Activated CD8-positive, alpha-beta memory T cell treated with anti-CD3 and anti-CD28 coated beads for 48 hours (primary cell): ENCODE results near the gene ERG.

ENCODE experiments used
- DNase-seq, 3 experiments: peaks; one replicate each; pipeline ENCODE4 v3.0.0-alpha.2; 2020; ENCODE audit warnings: low read depth in 2 of 3, low spot score in 2 of 3

ERG gene, protein sequence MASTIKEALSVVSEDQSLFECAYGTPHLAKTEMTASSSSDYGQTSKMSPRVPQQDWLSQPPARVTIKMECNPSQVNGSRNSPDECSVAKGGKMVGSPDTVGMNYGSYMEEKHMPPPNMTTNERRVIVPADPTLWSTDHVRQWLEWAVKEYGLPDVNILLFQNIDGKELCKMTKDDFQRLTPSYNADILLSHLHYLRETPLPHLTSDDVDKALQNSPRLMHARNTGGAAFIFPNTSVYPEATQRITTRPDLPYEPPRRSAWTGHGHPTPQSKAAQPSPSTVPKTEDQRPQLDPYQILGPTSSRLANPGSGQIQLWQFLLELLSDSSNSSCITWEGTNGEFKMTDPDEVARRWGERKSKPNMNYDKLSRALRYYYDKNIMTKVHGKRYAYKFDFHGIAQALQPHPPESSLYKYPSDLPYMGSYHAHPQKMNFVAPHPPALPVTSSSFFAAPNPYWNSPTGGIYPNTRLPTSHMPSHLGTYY

DNA sequence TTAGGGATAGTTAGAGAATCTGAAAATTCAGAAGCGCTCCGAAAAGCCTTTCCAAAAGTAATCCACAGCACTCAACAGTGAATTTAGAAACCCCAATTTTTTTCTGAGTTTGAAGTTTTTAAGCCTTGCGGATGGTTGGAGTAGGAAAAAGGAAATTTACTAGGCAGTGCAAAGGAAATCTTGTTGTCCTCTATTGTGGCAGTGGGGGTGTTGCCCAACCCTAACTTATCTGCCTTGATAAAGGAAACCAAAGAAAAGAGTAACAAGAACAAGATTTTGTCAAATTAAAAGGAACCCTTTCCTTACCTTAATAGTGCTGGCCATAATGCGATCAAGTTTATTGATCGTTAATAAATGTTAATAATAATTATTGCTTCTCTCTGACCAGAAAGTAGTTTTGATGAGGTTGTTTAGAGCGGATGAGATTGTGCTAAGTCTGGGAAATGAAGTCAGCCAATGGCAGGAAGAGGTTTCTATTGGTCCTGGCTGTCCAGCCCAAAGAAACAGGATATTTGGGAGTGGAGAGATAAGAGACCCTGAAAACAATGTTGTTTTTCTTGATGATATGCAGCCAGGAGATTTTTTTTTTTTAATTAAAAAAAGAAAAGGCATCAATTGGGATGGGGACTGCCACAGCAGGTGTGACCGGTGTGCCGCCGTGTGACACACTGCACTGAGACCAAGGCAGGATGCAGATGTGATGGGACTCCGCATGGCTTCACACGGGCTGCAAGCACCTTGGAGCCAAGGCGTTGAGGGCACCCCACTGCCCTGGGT is at the start of gene ERG:
TSS of gene ERG (minus strand) at position 421 of the 777 bp plus-strand sequence. CDS start at position 324, 97 bp downstream.
- no peak for DNase-seq

DNA sequence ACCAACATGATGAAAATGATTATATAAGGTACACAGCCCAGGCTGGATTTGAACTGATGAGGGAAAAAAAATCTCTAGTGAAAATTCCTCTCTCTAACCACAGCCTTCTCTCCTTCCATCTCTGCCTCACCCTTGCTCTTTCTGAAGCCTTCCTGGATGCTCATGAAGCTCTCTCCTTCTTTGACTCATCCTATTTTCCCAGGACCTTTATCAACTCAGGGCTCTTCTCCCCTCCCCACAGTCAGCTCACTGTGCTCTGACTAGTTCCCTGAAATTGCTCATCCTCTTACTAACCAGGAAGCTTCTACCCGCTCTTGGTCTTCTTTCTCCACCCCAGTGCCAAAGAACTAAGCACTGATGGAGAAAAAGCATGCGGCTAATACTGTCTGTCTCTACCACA is 46.4 kb upstream of the ERG start:
- no peak for DNase-seq

- DNase-seq: no peak
Measured at GRCh38 chr21:38542263-38542662, 44.0 kb upstream of the ERG start.

GRCh38 chr21:38538353-38538752 is 40.1 kb upstream of the ERG start:
- no peak for DNase-seq

GRCh38 chr21:38534591-38534990 is 36.3 kb upstream of the ERG start:
- no peak for DNase-seq

DNA sequence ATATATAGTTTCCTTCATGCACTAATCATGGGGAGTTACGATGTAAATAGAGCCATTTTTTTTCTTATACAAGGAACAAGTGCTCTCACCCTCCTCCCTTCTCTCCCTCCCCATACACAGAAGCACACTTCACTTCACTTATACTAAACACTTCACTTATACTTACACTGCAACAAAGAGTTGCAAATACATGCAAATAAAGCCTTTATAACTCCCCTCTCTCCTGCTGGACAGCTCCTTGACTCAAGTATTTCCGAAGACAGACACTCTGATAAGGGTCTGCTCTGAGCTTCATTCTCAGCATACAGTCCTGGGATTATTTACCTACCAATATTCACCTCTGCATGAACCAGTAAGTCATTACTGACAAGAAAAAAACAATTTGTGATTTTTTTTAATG is 35.6 kb upstream of the ERG start:
- no peak for DNase-seq

DNA sequence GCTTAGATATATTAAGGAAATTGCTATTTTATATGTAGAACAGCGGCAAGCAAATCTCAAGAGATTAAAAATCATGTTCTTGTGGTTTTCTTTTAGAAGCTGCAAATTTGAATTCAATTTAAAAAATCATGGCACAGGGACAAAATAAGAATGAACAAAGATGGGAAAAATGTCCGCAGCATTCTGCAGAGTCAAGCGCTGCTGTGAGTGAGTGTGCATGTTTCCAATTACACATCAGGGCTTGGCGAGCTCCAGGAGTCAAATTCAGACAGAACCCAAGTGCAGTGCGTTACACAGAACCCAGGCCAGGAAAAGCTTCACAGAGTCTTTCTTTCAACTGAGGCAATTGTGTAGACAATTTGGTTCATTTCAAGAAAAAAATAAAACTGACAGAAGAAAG is 33.3 kb upstream of the ERG start:
- DNase-seq: no peak

GRCh38 chr21:38531039-38531541 is 32.8 kb upstream of the ERG start:
- DNase-seq: no peak

- no peak for DNase-seq
Measured at GRCh38 chr21:38527737-38528136, 29.5 kb upstream of the ERG start.

GRCh38 chr21:38525454-38525853 is 27.2 kb upstream of the ERG start:
- no peak for DNase-seq

DNA sequence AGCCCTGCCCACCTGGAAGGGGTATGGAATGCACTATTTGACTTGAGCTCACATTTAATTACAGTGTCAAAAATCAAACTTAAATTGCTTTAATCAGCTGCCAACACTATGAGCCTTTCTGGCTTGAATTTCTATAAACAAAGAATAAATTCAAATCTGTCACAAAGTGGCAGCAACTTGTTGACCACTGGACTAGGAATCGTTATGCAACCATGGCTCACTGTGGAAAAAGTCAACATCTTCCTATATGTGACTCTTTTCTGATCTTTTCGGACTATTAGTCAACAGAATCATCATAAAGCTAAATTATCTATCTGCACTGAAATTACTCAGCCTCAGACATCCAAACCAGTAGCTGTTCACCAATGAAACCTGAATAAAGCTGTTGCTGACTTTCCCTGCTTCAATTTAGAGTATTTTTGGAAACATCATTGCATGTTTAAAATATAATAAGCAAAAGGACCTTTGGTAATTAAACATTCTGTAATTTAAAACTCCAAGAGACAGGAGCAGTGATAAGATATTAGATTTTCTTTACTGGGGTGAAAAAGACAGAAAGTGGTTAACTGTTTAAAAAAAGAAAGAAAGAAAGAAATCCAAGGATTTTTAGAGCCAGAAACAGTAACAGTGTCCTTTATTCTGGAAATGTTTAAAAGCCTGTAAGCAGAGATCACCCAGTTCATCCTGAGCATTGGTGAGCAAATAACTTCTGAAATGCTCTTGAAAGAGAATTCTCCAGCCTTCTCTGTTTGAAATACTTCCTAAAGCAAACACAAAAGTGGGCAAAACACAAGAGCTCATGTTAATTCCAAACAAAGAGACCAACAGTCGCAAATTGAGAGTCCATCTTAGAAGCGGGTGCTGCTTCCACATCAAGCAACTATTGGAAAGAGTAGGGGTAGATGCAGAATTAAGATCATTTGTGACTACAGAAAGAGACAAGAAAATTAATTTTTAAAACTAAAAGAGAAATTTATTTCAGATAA is 26.2 kb upstream of the ERG start:
- DNase-seq: no peak

DNA sequence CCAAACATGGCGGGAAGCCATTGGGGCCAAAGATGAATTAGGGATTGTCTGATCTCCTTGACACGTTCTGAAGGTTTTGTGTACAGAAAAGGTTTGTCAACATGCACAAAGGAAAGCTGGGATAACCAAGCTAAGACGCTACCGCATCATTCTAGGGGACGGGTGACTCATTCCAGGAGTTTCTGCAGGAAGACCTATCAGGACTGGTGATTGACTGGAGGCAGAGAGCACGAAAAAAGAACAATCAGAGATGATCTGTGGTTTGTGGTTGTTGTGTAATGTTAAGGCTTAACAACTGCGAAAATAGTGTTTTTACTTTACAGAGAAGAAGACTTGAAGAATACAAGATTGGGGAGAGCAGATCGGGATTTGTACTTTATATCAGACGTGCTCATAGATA is 22.2 kb upstream of the ERG start:
- DNase-seq: no peak

- DNase-seq: no peak
Measured at GRCh38 chr21:38511662-38512243, 13.5 kb upstream of the ERG start.

- DNase-seq: no peak
Measured at GRCh38 chr21:38511198-38511597, 12.9 kb upstream of the ERG start.

GRCh38 chr21:38507374-38507942 is 9.2 kb upstream of the ERG start:
- DNase-seq: no peak

DNA sequence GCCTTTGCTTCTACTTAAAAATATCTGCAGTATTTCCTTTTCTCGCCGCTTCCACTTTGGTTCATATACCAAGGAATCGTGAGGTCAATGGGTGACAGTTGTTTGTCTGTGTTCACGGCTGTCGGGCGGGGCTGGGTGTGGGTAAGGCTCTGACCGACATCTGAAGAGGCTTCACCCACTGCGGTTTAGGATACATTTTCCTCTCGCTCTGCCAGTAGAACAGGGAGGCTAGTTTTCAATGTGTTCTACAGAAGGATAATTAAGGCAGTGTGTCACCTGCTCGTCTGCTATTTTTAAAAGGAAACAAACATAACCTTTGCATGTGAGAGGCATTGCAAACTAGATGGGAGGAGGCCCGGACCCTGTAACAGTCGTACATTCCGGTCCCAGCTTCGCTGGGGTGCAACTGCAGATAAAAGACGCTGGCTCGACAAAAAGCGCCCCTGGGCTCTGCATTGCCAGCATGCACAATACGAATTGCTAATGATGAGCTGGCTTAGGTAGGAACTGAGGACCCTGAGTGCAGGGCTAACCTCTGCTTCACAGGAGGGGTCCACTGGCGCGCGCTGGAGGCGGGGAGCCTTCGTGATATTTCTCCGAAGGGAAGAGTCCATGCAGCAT is 8.5 kb upstream of the ERG start:
- no peak for DNase-seq

DNA sequence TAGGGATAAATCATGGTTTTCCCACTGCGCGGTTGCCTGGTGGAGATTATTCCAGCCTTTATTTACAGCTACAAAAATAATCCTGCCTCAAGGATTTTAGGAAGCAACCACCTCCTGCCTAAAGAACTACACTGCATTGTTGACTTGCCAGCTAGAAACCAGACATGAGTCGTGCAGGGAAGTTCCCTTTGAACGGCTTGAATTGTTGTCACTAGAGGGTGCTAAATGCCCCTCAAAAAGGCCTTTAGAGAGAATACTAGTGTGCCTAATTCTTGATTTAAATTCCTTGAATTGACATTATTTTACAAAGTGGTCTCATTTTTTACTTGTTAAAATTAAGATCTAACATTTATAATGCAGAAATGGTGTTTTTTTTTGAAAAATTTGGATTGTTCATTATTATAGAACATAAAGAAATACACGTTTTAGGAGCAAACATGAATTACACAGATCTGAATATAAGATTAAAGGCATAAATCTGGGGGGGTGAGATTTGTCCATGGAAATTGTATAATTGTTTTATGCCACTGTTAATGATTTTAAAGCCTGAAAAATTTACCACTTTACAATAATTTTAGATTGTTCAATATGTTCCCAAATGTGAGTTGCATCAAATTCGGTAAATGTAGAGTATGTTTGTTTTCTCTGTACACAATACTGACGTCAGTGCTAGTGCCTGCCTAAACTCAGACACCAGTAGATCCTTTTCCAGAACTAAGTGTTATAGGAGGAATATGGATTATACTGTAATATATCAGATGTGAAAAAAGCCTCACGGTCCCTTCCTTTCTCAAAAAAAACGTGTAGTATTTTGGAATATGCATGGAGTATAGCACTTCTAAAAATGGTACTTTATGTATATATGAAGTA is 7.6 kb upstream of the ERG start:
- DNase-seq: no peak

GRCh38 chr21:38504066-38504465 is 5.8 kb upstream of the ERG start:
- DNase-seq: no peak

GRCh38 chr21:38503583-38503982 is 5.3 kb upstream of the ERG start:
- no peak for DNase-seq
